ENCODE results near the gene STK11. TPM values are rescaled to one million over a fixed set of nuclear protein-coding genes. Genes with fewer than 3 reads are reported as not detected.

Gene STK11
- total RNA-seq, 8 experiments from 2014 or later, result 30.1 to 61.1 (median 36.6) TPM

DNA sequence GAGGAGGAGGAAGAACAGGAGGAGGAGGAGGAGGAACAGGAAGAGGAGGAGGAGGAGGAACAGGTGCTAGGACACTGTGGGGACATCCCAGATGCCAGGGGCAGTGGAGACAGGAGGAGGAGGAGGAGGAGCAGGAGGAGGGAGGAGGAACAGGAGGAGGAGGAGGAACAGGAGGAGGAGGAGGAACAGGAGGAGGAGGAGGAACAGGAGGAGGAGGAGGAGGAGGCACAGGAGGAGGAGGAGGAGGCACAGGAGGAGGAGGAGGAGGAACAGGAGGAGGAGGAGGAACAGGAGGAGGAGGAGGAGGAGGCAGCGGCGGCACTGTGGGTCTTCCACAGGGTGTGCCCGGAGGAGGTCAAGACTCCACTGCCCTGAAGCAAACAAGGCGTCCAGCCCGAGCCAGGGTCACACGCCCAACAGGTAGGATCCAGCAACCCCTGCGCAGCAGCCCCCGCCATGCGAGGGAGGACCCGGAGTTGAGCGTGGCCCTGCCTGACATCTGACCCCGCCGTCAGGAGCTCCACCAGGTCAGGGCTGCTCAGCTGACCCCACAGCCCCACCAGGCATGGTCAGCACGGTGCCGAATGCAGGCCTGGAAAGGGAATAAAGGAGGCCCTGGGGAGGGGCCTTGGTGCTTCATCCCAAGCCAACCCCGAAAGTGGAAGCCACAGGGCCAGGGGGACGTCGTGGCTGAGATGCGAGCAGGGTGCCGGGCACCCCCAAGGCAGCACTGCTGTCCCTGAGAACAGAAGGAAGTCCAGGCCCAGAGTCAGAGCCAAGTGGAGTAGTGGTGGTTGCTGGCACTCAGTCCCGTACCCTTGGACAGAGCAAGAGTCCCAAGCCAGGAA, 40.7 kb upstream of the STK11 start:
- in situ Hi-C loops (cut with MboI; ENCODE audit: low pct_unique_long_range_greater_than_20kb in 2 of 9, low sequenced_read_pairs in 9 of 9, unreplicated experiment in 9 of 9), result no loop called here
- 43 to 100% methylated on average over 1 to 3 of the region's 21 CpGs; no CpG with 5 or more reads in 8 of the 10 experiments for WGBS, 10 experiments
- ATAC-seq (replicated peaks in 6 of 8), result no peak

DNA sequence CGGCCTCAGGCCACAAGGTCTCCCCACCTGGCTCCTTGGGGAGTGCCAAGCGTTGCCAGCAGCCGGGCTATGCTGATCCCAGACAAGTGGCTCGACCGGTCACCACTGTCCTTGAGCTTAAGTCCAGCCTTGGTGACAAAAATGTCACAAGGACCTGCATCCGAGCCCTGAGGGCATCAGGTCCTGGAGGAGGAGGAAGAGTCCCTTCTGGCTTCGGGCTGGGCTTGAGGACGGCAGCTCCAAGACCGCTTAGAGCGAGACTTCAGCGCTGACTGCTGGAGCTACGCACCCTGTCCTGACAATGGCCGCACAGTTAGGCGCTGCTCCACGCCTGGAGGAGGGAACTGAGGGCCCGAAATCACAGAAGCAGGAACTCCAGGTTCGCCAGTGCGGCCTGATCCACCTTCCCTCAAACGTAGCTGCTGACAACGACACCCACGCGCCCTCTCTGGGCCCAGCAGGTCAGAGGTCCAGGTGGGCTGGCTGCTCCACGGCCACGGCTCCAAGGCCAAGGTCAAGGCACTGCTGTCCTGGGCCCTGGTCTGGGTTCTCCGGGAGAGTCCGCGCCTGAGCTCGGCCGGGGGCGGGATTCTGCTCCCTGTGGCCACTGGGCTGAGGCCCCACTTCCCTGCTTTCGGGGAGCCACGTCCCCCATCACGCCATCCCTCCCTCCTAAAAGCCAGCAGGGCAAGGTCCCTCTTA, 38.6 kb upstream of the STK11 start:
- ATAC-seq (replicated peaks in 6 of 8), result no peak
- 85 to 100% (median 100%) methylated on average over 1 to 6 of the region's 33 CpGs; no CpG with 5 or more reads in 4 of the 10 experiments for WGBS, 10 experiments
- Histone ChIP-seq H3K4me1 (replicated peaks in 1 of 2) (peaks cover 31 to 39% of the 10 kb centered on the region in 2 donors), H3K27ac (no peak overlapping the region), H3K4me3 (no peak overlapping the region)
- in situ Hi-C loops (cut with MboI; ENCODE audit: low pct_unique_long_range_greater_than_20kb in 2 of 9, low sequenced_read_pairs in 9 of 9, unreplicated experiment in 9 of 9), result no loop called here

More for the DNA sequence above, 40.7 kb upstream of the STK11 start:
- Histone ChIP-seq H3K4me1 (replicated peaks in 1 of 2) (peaks cover 18% of the 10 kb centered on the region in 2 donors), H3K4me3 (no peak overlapping the region), H3K27ac (no peak overlapping the region)

DNA sequence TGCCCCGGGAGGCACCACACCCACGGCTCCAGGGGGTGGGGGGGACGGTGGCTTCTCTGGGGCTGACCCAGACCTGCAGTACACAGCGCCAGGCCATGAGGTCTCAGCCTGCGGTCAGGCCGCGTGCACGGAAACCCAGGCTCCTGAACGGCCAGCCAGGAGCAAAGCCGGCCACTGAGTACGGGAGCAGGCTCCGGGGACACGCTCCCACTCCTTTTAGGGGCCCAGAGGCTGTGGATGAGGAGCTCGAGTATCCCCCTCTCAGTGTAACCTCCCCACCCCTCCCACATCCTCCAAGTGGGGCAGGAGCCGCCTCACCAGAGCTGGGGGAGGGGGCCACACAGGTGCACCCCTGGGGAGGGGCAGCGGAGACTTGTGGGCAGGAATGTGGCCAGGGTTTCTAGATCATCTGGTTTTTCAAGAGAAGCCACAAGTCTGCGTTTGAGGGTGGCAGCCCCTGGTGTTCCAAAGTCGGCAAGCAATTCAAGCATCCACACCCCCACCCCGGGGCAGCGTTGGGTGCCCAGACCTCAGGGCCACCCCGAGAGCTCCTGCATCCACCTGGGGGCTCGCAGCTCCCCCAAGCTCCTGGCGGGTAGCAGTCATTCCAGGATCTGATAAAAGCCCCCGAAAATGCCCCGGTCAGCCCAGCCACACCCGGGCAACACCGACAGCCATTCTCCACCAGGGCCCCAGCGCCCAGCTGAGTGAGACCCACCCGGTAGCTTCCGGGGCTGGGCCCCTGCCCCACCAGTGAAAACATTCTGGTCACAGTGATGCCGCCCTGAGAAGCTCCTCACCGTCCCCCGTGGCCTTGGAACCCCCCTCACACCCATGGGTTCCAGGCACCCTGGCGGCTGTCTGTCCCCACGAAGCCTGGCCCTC, 37.6 kb upstream of the STK11 start:
- 100% methylated on average over 5 of the region's 35 CpGs; no CpG with 5 or more reads in 9 of the 10 experiments for WGBS, 10 experiments
- ATAC-seq (replicated peaks in 6 of 8), result no peak
- peak overlapping the region; percentile 65 to 66 for H3K27ac ChIP-seq
- H3K4me1 ChIP-seq (replicated peaks in 1 of 2), result peaks cover 36 to 48% of the 10 kb centered on the region in 2 donors
- in situ Hi-C loops (cut with MboI; ENCODE audit: low pct_unique_long_range_greater_than_20kb in 2 of 9, low sequenced_read_pairs in 9 of 9, unreplicated experiment in 9 of 9), result no loop called here
- no peak overlapping the region for H3K4me3 ChIP-seq

DNA sequence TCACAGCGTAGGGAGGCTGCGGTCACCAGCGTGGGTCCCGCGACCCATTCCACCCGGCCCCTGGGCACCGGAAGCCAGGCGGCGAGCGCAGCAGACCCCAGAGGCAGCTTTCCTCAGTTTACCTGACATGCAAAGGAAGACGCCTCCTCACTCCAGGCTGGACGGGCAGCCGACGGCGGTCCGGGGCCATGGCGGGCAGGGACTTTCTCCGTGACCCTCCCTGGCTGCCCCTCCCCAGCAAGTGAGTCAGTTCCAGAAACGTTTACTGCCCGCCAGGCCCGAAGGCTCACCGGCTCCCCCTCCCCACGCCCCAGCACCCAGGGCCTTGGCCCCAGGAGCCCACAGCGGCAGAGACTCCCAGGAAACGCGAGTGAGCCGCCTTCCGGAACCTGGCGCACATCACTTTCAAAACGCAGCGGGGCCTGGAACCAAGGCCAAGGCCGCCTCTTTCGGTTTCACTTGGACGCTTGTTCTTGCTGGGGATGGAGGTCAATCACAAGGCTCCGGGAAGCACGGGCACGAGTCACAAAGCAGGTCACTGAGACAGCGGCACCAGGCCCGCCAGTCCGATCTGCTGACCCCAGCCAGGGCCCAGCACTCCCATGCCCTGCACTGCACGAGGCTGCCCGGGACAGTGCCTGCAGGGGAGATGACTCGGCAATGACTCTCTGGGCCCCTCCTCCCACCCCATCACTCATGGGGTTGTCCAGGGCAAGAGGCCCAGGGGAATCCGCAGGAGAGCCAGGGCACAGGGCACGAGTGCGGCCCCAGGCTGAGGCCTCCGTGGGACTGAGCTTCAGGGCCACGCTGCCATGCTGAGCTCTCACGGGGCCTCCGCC, 36.8 kb upstream of the STK11 start:
- WGBS, 10 experiments, result 0 to 100% (median 42%) methylated on average over 1 to 6 of the region's 50 CpGs; no CpG with 5 or more reads in 7 of the 10 experiments
- Histone ChIP-seq H3K4me1 (replicated peaks in 1 of 2) (peaks cover 36 to 49% of the 10 kb centered on the region in 2 donors), H3K27ac (peak overlapping the region; percentile 65 to 66), H3K4me3 (peak overlapping the region in 2 of 5 donors; percentile 10 to 15)
- ATAC-seq (replicated peaks in 6 of 8), result peak in 7 of 8 experiments; percentile 3 to 84 (median 79)
- in situ Hi-C loops (cut with MboI; ENCODE audit: low pct_unique_long_range_greater_than_20kb in 2 of 9, low sequenced_read_pairs in 9 of 9, unreplicated experiment in 9 of 9), result no loop called here

DNA sequence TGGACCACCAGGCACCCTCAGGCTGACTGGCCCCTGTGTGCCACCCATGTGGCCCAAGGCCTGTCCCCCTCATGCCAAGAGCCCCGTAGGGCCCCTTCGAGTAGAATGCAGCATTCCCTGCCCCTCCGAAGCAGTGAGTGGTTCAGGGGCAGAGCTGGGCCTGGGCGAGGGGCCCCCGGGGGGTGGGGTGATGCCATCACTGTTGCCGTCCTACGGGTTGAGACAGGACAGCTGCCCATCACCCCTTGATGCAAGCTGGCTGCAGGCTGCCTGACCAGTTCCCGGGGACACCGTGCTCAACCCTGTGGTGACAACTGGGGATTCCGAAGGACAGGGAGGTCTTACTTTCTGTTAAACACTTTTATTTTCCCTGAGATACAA, 36.2 kb upstream of the STK11 start:
- 80% methylated on average over 1 of the region's 10 CpGs; no CpG with 5 or more reads in 7 of the 10 experiments for WGBS, 10 experiments
- Histone ChIP-seq H3K4me3 (peak overlapping the region in 1 of 5 donors; percentile 28), H3K4me1 (replicated peaks in 1 of 2) (peaks cover 36 to 49% of the 10 kb centered on the region in 2 donors), H3K27ac (peak overlapping the region; percentile 63 to 65)
- ATAC-seq (replicated peaks in 6 of 8), result peak in 4 of 8 experiments; percentile 4 to 26 (median 6)
- in situ Hi-C loops (cut with MboI; ENCODE audit: low pct_unique_long_range_greater_than_20kb in 2 of 9, low sequenced_read_pairs in 9 of 9, unreplicated experiment in 9 of 9), result no loop called here

DNA sequence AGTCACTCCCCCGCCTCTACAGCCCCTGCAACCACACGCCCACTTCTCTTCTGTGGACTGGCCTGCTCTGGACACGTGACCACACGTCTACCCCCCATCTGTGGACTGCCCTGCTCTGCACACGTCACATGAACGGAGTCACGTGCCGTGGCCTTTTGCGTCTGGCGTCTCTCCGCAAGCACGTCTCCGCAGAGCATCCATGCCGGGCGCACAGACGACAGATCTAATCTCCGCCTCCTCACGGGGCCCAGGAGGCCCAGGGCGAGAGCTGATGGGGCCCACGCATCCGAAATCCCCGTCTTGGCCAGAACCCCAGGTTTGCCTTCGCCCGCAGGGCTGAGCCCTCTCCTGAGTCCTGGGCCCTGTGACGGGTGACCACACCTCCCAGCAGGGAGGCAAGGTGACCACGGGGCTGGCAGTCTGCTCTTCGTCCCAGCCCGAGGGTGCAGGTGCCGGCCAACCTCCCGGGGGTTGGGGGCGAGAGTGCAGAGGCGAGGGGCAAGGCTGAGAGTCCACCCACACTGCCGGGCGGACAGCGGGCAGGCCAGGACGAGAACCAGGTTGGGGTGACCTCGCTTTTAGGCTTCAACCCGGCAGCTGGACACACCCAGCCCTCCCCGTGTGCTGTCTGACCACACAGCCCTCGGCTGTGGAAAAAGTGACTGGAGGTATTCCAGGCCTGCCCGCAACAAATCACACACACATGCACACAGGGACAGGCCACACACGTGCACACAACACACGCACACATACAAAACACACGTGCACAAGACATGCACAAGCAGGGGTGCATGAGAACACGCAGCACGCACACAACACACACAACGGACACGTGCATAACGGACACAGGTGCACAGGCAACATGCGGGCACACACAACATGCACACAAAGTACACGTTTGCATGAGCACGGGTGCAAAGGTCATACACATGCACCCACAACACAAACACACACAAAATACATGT, 35.4 kb upstream of the STK11 start:
- Histone ChIP-seq H3K4me3 (peak overlapping the region in 2 of 5 donors; percentile 10 to 28), H3K4me1 (replicated peaks in 1 of 2) (peaks cover 36 to 49% of the 10 kb centered on the region in 2 donors), H3K27ac (peak overlapping the region in 1 of 2 donors; percentile 79)
- 60 to 100% (median 96%) methylated on average over 1 to 10 of the region's 52 CpGs; no CpG with 5 or more reads in 2 of the 10 experiments for WGBS, 10 experiments
- ATAC-seq (replicated peaks in 6 of 8), result peak in 4 of 8 experiments; percentile 9 to 46 (median 36)
- in situ Hi-C loops (cut with MboI; ENCODE audit: low pct_unique_long_range_greater_than_20kb in 2 of 9, low sequenced_read_pairs in 9 of 9, unreplicated experiment in 9 of 9), result loop anchor here in 1 of 9 experiments (10.0 kb wide), 1 partner anchor 55 kb away; no protein-coding TSS in a partner anchor

DNA sequence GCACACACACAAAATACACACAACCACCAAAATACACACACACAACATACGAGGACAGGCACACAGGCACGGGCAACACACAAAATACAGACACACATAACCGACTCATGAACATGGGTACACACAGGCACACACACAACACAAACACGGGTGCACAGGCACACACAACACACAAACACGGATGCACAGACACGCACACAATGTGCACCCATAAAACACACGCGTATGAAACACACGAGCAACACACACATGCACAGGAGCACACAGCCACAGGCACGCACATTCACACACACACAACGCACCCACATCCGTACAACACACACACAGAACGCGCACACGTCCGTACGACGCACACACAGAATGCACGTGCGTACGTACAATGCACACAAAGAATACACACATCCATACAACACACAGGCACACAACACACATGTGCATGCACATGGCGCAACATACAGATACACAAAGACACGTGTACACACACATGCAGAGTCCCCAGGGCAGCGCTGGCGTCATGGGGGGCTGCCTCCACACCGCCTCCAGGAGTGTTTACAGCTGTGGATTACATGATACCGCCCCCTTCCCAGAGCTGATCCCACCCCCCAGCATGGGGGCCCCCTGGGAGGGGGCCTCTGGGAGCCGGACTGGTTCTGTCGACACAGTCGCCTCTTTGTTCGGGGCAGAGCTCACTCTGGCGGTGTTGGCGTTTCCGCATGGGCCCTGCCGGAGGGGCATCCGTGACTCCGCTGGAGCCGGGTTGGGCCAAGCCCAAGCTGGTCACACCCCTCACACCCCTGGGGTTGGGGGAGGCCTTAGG, 34.4 kb upstream of the STK11 start:
- in situ Hi-C loops (cut with MboI; ENCODE audit: low pct_unique_long_range_greater_than_20kb in 2 of 9, low sequenced_read_pairs in 9 of 9, unreplicated experiment in 9 of 9), result loop anchor here in 1 of 9 experiments (10.0 kb wide), 1 partner anchor 56 kb away; no protein-coding TSS in a partner anchor
- ATAC-seq (replicated peaks in 6 of 8), result peak in 5 of 8 experiments; percentile 5 to 22 (median 7)
- peak overlapping the region in 1 of 2 donors; percentile 43 for H3K27ac ChIP-seq
- H3K4me3 ChIP-seq, result peak overlapping the region in 4 of 5 donors; percentile 6 to 100 (median 84)
- 87 to 100% (median 100%) methylated on average over 1 to 9 of the region's 38 CpGs; no CpG with 5 or more reads in 4 of the 10 experiments for WGBS, 10 experiments
- peaks cover 36 to 49% of the 10 kb centered on the region in 2 donors for H3K4me1 ChIP-seq (replicated peaks in 1 of 2)

DNA sequence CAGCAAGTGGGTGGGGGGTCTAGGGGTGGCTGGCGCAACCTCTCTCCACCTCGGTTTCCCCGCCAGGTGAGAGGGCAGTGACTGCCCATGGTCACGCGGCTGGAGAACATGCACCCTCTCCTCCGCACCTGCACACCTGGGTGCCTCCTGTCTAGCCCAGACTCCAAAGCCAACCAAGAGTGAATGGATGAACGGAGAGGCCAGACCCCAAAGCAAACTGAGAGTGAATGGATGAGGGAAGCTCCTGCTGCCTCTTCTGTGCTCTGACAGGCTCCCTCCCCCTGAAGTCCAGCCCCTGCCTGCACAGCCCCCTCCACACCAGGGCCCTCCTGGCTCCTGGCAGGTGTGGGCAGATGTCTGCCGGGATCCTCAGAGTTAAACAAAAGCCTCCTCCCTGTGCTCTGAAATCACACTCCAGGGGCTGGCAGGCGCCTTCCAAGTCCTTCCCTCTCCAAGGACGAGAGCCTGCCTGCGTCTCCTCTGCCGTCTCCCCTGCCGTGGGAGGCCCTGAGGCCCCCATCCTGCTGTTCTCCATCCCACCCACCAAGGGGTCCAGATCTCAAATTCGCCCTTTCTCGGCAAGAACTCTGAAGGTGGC, 33.7 kb upstream of the STK11 start:
- H3K4me1 ChIP-seq (replicated peaks in 1 of 2), result peaks cover 36 to 49% of the 10 kb centered on the region in 2 donors
- peak overlapping the region; percentile 6 to 100 (median 88) for H3K4me3 ChIP-seq
- WGBS, 10 experiments, result 0 to 20% (median 0%) methylated on average over 1 to 2 of the region's 15 CpGs; no CpG with 5 or more reads in 7 of the 10 experiments
- in situ Hi-C loops (cut with MboI; ENCODE audit: low pct_unique_long_range_greater_than_20kb in 2 of 9, low sequenced_read_pairs in 9 of 9, unreplicated experiment in 9 of 9), result loop anchor here in 1 of 9 experiments (10.0 kb wide), 1 partner anchor 57 kb away; no protein-coding TSS in a partner anchor
- ATAC-seq (replicated peaks in 6 of 8), result peak in 5 of 8 experiments; percentile 1 to 5 (median 4)
- peak overlapping the region; percentile 5 to 43 for H3K27ac ChIP-seq

DNA sequence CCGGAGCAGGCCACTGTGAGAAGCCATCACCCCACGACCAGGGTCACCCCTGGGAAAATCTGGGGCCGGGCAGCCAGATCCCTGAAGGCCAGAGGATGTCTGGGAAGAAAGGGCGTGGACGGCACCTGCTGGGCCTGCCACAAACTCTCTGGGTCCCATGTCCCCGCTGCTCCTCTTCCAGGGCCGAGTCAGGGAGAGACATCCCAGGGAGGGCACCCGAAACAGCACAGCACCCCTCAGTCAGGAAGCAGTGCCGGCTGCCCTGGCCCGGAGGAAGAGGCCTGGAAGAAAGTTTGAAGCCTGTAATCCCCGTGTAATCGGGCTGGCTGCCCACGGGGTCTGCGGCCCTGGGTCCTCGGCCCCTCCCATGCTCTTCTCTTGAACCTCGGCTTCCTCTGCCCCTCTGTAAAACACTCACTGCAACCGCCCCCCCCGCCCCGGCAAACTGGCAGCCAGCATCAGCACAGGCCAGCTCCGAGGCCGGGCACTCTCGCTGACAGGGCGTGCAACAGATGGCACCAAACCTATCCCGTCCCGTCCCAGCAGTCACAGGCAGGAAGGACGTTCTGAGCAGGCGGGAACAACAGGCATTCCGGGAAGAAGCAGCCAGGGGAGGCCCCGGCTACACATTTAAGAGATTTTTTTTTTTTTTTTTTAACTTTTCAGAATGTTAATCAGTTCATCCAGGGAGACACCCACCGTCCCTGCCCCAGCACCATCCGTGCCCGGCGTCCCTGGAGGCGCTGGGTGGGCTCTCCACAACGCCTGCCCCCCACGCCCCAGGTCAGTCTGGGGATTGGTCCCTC, 33.0 kb upstream of the STK11 start:
- peaks cover 36 to 49% of the 10 kb centered on the region in 2 donors for H3K4me1 ChIP-seq (replicated peaks in 1 of 2)
- 0 to 67% (median 12%) methylated on average over 1 to 10 of the region's 36 CpGs; no CpG with 5 or more reads in 6 of the 10 experiments for whole genome bisulfite sequencing, 10 experiments
- in situ Hi-C loops (cut with MboI; ENCODE audit: low pct_unique_long_range_greater_than_20kb in 2 of 9, low sequenced_read_pairs in 9 of 9, unreplicated experiment in 9 of 9), result loop anchor here in 1 of 9 experiments (10.0 kb wide), 1 partner anchor 58 kb away; no protein-coding TSS in a partner anchor
- peak overlapping the region; percentile 76 to 100 (median 92) for H3K4me3 ChIP-seq
- peak overlapping the region; percentile 5 to 43 for H3K27ac ChIP-seq
- peak; percentile 13 to 84 (median 24) for ATAC-seq (replicated peaks in 6 of 8)
